Ovary (tissue), 9 donors: Measurements from ENCODE around the gene SCGB1D1. TPM values are rescaled to one million over a fixed set of nuclear protein-coding genes. Genes with fewer than 3 reads are reported as not detected.
"Not testable (repeated sequence)": the region's sequence is repeated elsewhere in the genome, so short reads cannot be mapped to it uniquely, and the experiment has no call there.

ENCODE experiments used
- DNase-seq, 5 donors: peaks; one replicate each; pipeline ENCODE4 v3.0.0-alpha.2; 2019 to 2020
- H3K27ac ChIP-seq, 2 donors: fragments of 200-600 bp; one replicate each; pipeline versions ENCODE4 v1.5.1 to v1.8.0; 2019 to 2022
- H3K27me3 ChIP-seq: fragments of 200-600 bp; one replicate; pipeline ENCODE4 v1.8.0; 2022
- H3K36me3 ChIP-seq: fragments of 200-600 bp; sonication (generic); one replicate; pipeline ENCODE4 v1.5.1; 2019
- H3K4me1 ChIP-seq: one replicate; pipeline ENCODE4 v1.8.1; 2013; ENCODE audit warnings: mild to moderate bottlenecking, moderate library complexity; ENCODE audit not compliant: insufficient read depth
- H3K4me3 ChIP-seq: fragments of 200-600 bp; sonication (generic); one replicate; pipeline ENCODE4 v1.5.1; 2017
- H3K9me3 ChIP-seq, 2 donors: fragments of 200-600 bp in 1 of 2; sonication (generic) in 1 of 2; one replicate each; pipeline versions ENCODE4 v1.5.1 to v1.8.1; 2013 to 2019; ENCODE audit warnings: mild to moderate bottlenecking in 1 of 2, moderate library complexity in 1 of 2
- CTCF ChIP-seq, 3 donors: fragments of 450-650 bp in 2 of 3; fragments of 200-600 bp in 1 of 3; IDR thresholded peaks; one replicate each; pipeline versions ENCODE4 v1.5.1 to v1.8.0; 2016 to 2022; ENCODE audit warnings: antibody characterized with exemption in 3 of 3, mild to moderate bottlenecking in 1 of 3
- EP300 ChIP-seq: sonication (generic); formaldehyde crosslinking; IDR thresholded peaks from one replicate; pipeline ENCODE4 v1.6.1; 2017; ENCODE audit warnings: antibody characterized with exemption
- POLR2A ChIP-seq: fragments of 450-650 bp; IDR thresholded peaks from one replicate; pipeline ENCODE4 v1.6.1; 2017; ENCODE audit warnings: antibody characterized with exemption, mild to moderate bottlenecking, moderate library complexity
- WGBS, 3 donors: extraction: QIAGEN DNeasy Blood & Tissue Kit in 1 of 3; methylation state at CpG; one replicate each; pipeline versions ENCODE4 v1.1.5 to v1.1.7; 2013 to 2017; 5-methylcytosine and 5-hydroxymethylcytosine counted together
- intact Hi-C, 4 donors: fragments of 100-400 bp; cut with DNase I; formaldehyde crosslinking; loops; one replicate each; pipeline versions ENCODE4 v1.11.0 to v1.15.1; 2022 to 2023
- polyA plus RNA-seq, 2 donors: library from polyadenylated mRNA; stranded (reverse); fragments of 200-250 nt in 1 of 2; fragments of 350-450 nt in 1 of 2; fragmentation: Illumina TruSeq in 1 of 2; extraction: RNeasy Lipid Tissue Mini Kit (QIAGEN cat#74804) in 1 of 2; gene quantifications; one replicate each; pipeline ENCODE4 v1.2.3, GENCODE V29; 2013 to 2014
- total RNA-seq, 7 donors: library from RNA; depleted of rRNA in 2 of 7; stranded (reverse); fragments of >200 nt in 2 of 7; fragmentation: NEBNext Ultra II Directional in 3 of 7; extraction: Animal tissue kit (Norgen Biotek cat#: 25700) in 3 of 7; gene quantifications; one replicate each; pipeline versions ENCODE4 v1.1.0 to v1.2.4, GENCODE V29; 2016 to 2023
- donor health status: DM: no; HTN: no; CAD: no; lungs with moderate emphysema.
- donor health status: DM: no; HTN: no; CAD: no.
- donor health status: Bipolar disorder and iron deficiency.
- donor health status: DM: yes; HTN: yes; CAD: no.
- donor health status: DM: no; HTN: no; CAD: no.
- donor health status: DM: yes; HTN: yes; CAD: no.

SCGB1D1 gene
- total and polyA plus RNA-seq, 9 donors = not detected

- no peak for DNase-seq
- no peaks in the 10 kb centered on the region for H3K9me3 ChIP-seq
- intact Hi-C loops = no loop called here
- H3K36me3 ChIP-seq = no peaks in the 10 kb centered on the region
- WGBS, 3 donors = 61 to 83% (median 62%) methylated on average over 2 of the region's 2 CpGs
- no peaks in the 10 kb centered on the region for H3K4me1 ChIP-seq
- no peaks in the 10 kb centered on the region for H3K27me3 ChIP-seq
- H3K4me3 ChIP-seq = no peak overlapping the region
- TF ChIP-seq POLR2A = no peak
- TF ChIP-seq CTCF (IDR thresholded peaks at IDR 0.05) = no peak
- TF ChIP-seq EP300 = no peak
- H3K27ac ChIP-seq = no peak overlapping the region
Observed at GRCh38 chr11:62181097-62181496, 8.9 kb upstream of the SCGB1D1 start.

GRCh38 chr11:62182147-62182891, 7.7 kb upstream of the SCGB1D1 start:
- no peak for DNase-seq
- no peak overlapping the region for H3K4me3 ChIP-seq
- no peaks in the 10 kb centered on the region for H3K4me1 ChIP-seq
- intact Hi-C loops = no loop called here
- H3K27ac ChIP-seq = no peak overlapping the region
- 59 to 66% (median 59%) methylated on average over 8 of the region's 8 CpGs for WGBS, 3 donors
- no peaks in the 10 kb centered on the region for H3K9me3 ChIP-seq
- TF ChIP-seq EP300 = no peak
- H3K36me3 ChIP-seq = no peaks in the 10 kb centered on the region
- no peaks in the 10 kb centered on the region for H3K27me3 ChIP-seq

GRCh38 chr11:62186195-62186594, 3.8 kb upstream of the SCGB1D1 start:
- 45 to 74% (median 62%) methylated on average over 2 of the region's 2 CpGs for whole genome bisulfite sequencing, 3 donors
- intact Hi-C loops = no loop called here

GRCh38 chr11:62193952-62194351, 3.9 kb downstream of the SCGB1D1 start:
- Histone ChIP-seq H3K36me3 (no peaks in the 10 kb centered on the region), H3K27ac (no peak overlapping the region), H3K27me3 (no peaks in the 10 kb centered on the region), H3K4me1 (no peaks in the 10 kb centered on the region), H3K9me3 (no peaks in the 10 kb centered on the region), H3K4me3 (no peak overlapping the region)
- no peak for DNase-seq
- TF ChIP-seq CTCF (IDR thresholded peaks at IDR 0.05) = no peak
- no peak for TF ChIP-seq EP300
- intact Hi-C loops = no loop called here
- 51 to 58% (median 52%) methylated on average over 4 of the region's 4 CpGs for WGBS, 3 donors

More at GRCh38 chr11:62186195-62186594, 3.8 kb upstream of the SCGB1D1 start:
- Histone ChIP-seq H3K4me1 (no peaks in the 10 kb centered on the region), H3K27me3 (no peaks in the 10 kb centered on the region), H3K4me3 (no peak overlapping the region), H3K27ac (no peak overlapping the region), H3K36me3 (no peaks in the 10 kb centered on the region), H3K9me3 (no peaks in the 10 kb centered on the region)
- DNase-seq = no peak
- no peak for TF ChIP-seq EP300
- no peak for TF ChIP-seq CTCF (IDR thresholded peaks at IDR 0.05)
- TF ChIP-seq POLR2A = no peak

- intact Hi-C loops, H3K9me3 ChIP-seq, H3K27me3 ChIP-seq, H3K27ac ChIP-seq, DNase-seq, H3K36me3 ChIP-seq, H3K4me1 ChIP-seq, H3K4me3 ChIP-seq: not testable (repeated sequence)
- 5 to 26% (median 16%) methylated on average over 4 to 5 of the region's 9 CpGs for WGBS, 3 donors
Observed at GRCh38 chr11:62195010-62195409, 5.0 kb downstream of the SCGB1D1 start.
